ENCODE results near the gene MAP3K12. TPM values are rescaled to one million over a fixed set of nuclear protein-coding genes. Genes with fewer than 3 reads are reported as not detected.
A peak's percentile ranks its signal among the peaks of the same experiment; 100 is the strongest.

MAP3K12 gene
- total and polyA plus RNA-seq, 2 of the 13 experiments (the other 11 are each of a cell fraction or from before 2014, with no cell fraction given), result 0.20 to 1.1 TPM

- no peak for TF ChIP-seq ZSCAN20 (CRISPR knock-in tag; IDR thresholded peaks at IDR 0.05; ENCODE audit: borderline replicate concordance)
- no peak for TF ChIP-seq SOX13 (IDR thresholded peaks at IDR 0.05)
- TF ChIP-seq SOX13 (CRISPR knock-in tag; conservative IDR thresholded peaks at IDR 0.05 in 1 of 2, IDR thresholded peaks at IDR 0.05 in 1 of 2), result 0 out of 4 replicates have a peak, but pooled peaks of 1 of the 2 experiments have one; percentile 20
- peak; percentile 8; the same call in 1 of the 2 replicates for TF ChIP-seq ZNF556 (CRISPR knock-in tag; IDR thresholded peaks at IDR 0.05; ENCODE audit: borderline replicate concordance)
- no peak for TF ChIP-seq MEF2D (CRISPR knock-in tag; IDR thresholded peaks at IDR 0.05)
- TF ChIP-seq CSRNP1 (CRISPR knock-in tag; IDR thresholded peaks at IDR 0.05), result peak; percentile 77; the same call in 1 of the 2 replicates
- 0 out of 2 replicates have a peak, but pooled peaks have one; percentile 29 for TF ChIP-seq ZSCAN25 (CRISPR knock-in tag; IDR thresholded peaks at IDR 0.05)
- TF ChIP-seq ZNF232 (CRISPR knock-in tag; IDR thresholded peaks at IDR 0.05; ENCODE audit: borderline replicate concordance), result 0 out of 2 replicates have a peak, but pooled peaks have one; percentile 32
- peak; percentile 42; the same call in 1 of the 2 replicates for TF ChIP-seq EED (CRISPR knock-in tag; IDR thresholded peaks at IDR 0.05)
- TF ChIP-seq TEF (CRISPR knock-in tag; IDR thresholded peaks at IDR 0.05), result 0 out of 2 replicates have a peak, but pooled peaks have one; percentile 42
- no peak; a peak in 1 of 4 replicates for TF ChIP-seq EP300 (IDR thresholded peaks at IDR 0.05; ENCODE audit: low read depth in 2 of 2, low read length in 2 of 2)
- no peak for TF ChIP-seq EP300 (CRISPR knock-in tag; IDR thresholded peaks at IDR 0.05; ENCODE audit: borderline replicate concordance)
- peak; percentile 76; the same call in 1 of the 2 replicates for TF ChIP-seq ZBTB7A (CRISPR knock-in tag; IDR thresholded peaks at IDR 0.05)
- TF ChIP-seq ZNF704 (CRISPR knock-in tag; IDR thresholded peaks at IDR 0.05; ENCODE audit: borderline replicate concordance), result peak; percentile 37; the same call in 1 of the 2 replicates
- TF ChIP-seq ZNF574 (CRISPR knock-in tag; IDR thresholded peaks at IDR 0.05), result peak; percentile 78
- TF ChIP-seq ZNF367 (CRISPR knock-in tag; IDR thresholded peaks at IDR 0.05; ENCODE audit: borderline replicate concordance), result 0 out of 2 replicates have a peak, but pooled peaks have one; percentile 75
- TF ChIP-seq ZSCAN29 (CRISPR knock-in tag; conservative IDR thresholded peaks at IDR 0.05), result no peak
- no peak for TF ChIP-seq CERS6 (CRISPR knock-in tag; IDR thresholded peaks at IDR 0.05)
- no peak for TF ChIP-seq ZFP90 (CRISPR knock-in tag; IDR thresholded peaks at IDR 0.05; ENCODE audit: borderline replicate concordance)
- no peak for TF ChIP-seq SKI (IDR thresholded peaks at IDR 0.05; ENCODE audit: partially characterized antibody)
Measured at GRCh38 chr12:53452159-53453077, 46.8 kb downstream of the MAP3K12 start (continued).

Measured in HepG2 (cell line).